Tibial nerve (tissue), 3 donors: ENCODE measurements around the gene SPON1.

Source experiments
- POLR2A ChIP-seq, 2 donors: fragments of 450-650 bp; IDR thresholded peaks; one replicate each; pipeline ENCODE4 v1.6.1; 2017; ENCODE audit warnings: antibody characterized with exemption in 2 of 2, mild to moderate bottlenecking in 2 of 2, moderate library complexity in 2 of 2
- TF ChIP-seq, protein P1 (sequence below), 5 experiments: fragments of 200-600 bp in 3 of 5; fragments of 450-650 bp in 2 of 5; sonication (generic) in 3 of 5; IDR thresholded peaks; one replicate each; pipeline ENCODE4 v1.5.1; 2016 to 2019; ENCODE audit warnings: antibody characterized with exemption in 5 of 5, mild to moderate bottlenecking in 3 of 5, moderate library complexity in 2 of 5

DNA sequence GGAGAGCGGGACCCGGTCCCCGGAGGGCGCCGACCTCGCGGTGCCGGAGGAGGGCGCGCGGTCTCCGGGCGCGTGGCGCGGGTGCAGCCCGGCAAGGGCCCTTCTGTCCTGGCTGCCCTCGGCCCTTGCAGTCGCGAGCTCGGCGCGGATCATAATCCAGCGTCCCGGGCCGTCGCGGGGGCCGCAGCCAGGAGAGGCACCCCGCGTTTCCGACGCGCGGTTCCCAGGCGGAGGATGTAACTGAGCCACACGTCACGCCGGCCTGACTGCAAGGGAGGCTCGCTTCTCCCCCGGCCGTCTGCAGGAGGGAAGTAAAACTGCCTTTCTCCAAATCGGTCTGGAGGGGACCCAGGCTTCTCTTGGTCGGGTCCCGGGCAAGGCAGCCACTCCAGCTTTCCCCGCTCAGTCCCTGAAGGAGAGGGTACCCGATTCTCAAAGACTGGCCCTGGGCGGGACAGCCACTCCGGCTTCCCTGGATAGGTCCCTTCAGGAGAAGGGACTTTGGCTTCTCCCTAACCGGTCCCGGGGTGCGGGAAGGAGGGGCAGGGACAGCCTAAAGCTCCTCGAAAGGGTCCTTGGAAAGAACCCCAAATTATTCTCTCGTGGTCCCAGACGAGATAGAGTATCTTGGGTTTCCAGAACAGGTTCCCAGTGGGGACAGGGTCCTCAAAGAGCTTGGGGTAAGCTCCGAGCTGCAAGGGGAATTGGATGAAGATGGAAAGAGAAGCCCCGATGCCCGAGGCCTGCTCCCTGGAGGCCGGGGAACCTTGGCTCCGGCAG lies 836 bp downstream of the SPON1 start:
- no peak for TF ChIP-seq POLR2A (IDR thresholded peaks at IDR 0.05)
- TF ChIP-seq, protein P1, sequence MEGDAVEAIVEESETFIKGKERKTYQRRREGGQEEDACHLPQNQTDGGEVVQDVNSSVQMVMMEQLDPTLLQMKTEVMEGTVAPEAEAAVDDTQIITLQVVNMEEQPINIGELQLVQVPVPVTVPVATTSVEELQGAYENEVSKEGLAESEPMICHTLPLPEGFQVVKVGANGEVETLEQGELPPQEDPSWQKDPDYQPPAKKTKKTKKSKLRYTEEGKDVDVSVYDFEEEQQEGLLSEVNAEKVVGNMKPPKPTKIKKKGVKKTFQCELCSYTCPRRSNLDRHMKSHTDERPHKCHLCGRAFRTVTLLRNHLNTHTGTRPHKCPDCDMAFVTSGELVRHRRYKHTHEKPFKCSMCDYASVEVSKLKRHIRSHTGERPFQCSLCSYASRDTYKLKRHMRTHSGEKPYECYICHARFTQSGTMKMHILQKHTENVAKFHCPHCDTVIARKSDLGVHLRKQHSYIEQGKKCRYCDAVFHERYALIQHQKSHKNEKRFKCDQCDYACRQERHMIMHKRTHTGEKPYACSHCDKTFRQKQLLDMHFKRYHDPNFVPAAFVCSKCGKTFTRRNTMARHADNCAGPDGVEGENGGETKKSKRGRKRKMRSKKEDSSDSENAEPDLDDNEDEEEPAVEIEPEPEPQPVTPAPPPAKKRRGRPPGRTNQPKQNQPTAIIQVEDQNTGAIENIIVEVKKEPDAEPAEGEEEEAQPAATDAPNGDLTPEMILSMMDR (IDR thresholded peaks at IDR 0.05): no peak
